CD4-positive, alpha-beta memory T cell (primary cell): ENCODE measurements around the gene RWDD1. TPM values are rescaled to one million over a fixed set of nuclear protein-coding genes. Genes with fewer than 3 reads are reported as not detected.
"Not testable (repeated sequence)": the region's sequence is repeated elsewhere in the genome, so short reads cannot be mapped to it uniquely, and the experiment has no call there.

Experiments
- CTCF ChIA-PET: fragments of 350-600 bp; sonication (Branson Sonifier 250); formaldehyde crosslinking; loops from one replicate; lab custom pipeline; 2021; ENCODE audit warnings: inconsistent platforms; ENCODE audit not compliant: partially characterized antibody; lab: Charles Lee
- POLR2A ChIA-PET: fragments of 350-600 bp; sonication (Branson Sonifier 250); formaldehyde crosslinking; loops from one replicate; lab custom pipeline; 2021; ENCODE audit not compliant: partially characterized antibody; lab: Charles Lee
- DNase-seq, 5 donors: peaks; one replicate each; pipeline versions ENCODE4 v3.0.0 to v3.0.0-alpha.2; 2020 to 2022; ENCODE audit warnings: mixed read lengths in 1 of 5
- H3K27ac ChIP-seq: one replicate; pipeline ENCODE4 v1.7.0; 2013; ENCODE audit warnings: low read depth, low read length
- H3K27me3 ChIP-seq: 2 replicates; pipeline ENCODE4 v1.7.0; 2013; ENCODE audit warnings: mild to moderate bottlenecking, low read length, moderate library complexity; ENCODE audit not compliant: insufficient read depth
- H3K36me3 ChIP-seq: 2 replicates; pipeline ENCODE4 v1.7.0; 2013; ENCODE audit warnings: mild to moderate bottlenecking, low read length, moderate library complexity; ENCODE audit not compliant: insufficient read depth
- H3K4me1 ChIP-seq: 2 replicates; pipeline ENCODE4 v1.7.0; 2013; ENCODE audit warnings: mild to moderate bottlenecking, low read length, moderate library complexity; ENCODE audit not compliant: insufficient read depth
- H3K4me3 ChIP-seq, 2 donors: one replicate each; pipeline ENCODE4 v1.7.0; 2013; ENCODE audit warnings: low read length in 2 of 2, mild to moderate bottlenecking in 1 of 2
- H3K9me3 ChIP-seq, 2 donors: one replicate each; pipeline ENCODE4 v1.7.0; 2013; ENCODE audit warnings: low read length in 2 of 2, control low read depth in 1 of 2; ENCODE audit not compliant: control insufficient read depth in 1 of 2
- H3K27ac Mint-ChIP-seq, 7 donors: one replicate each; pipeline ENCODE4 v1.8.0; 2020 to 2021; ENCODE audit warnings: mixed read lengths in 7 of 7, mild to moderate bottlenecking in 6 of 7, inconsistent platforms in 3 of 7, moderate library complexity in 3 of 7
- H3K27me3 Mint-ChIP-seq, 2 donors: one replicate each; pipeline ENCODE4 v1.8.0; 2020 to 2021; ENCODE audit warnings: mixed read lengths in 2 of 2
- H3K36me3 Mint-ChIP-seq, 2 donors: one replicate each; pipeline ENCODE4 v1.8.0; 2020 to 2021; ENCODE audit warnings: mixed read lengths in 2 of 2, inconsistent platforms in 1 of 2, mild to moderate bottlenecking in 1 of 2
- H3K4me1 Mint-ChIP-seq, 4 donors: one replicate each; pipeline ENCODE4 v1.8.0; 2020 to 2021; ENCODE audit warnings: mixed read lengths in 4 of 4, mild to moderate bottlenecking in 1 of 4
- H3K4me3 Mint-ChIP-seq, 8 donors: one replicate each; pipeline ENCODE4 v1.8.0; 2020 to 2021; ENCODE audit warnings: mixed read lengths in 8 of 8, mild to moderate bottlenecking in 7 of 8, moderate library complexity in 6 of 8, inconsistent platforms in 3 of 8
- H3K9me3 Mint-ChIP-seq, 8 donors: one replicate each; pipeline ENCODE4 v1.8.0; 2020 to 2021; ENCODE audit warnings: mixed read lengths in 8 of 8, mild to moderate bottlenecking in 5 of 8, inconsistent platforms in 3 of 8, moderate library complexity in 1 of 8
- intact Hi-C: fragments of 100-400 bp; cut with micrococcal nuclease; formaldehyde crosslinking; loops from one replicate; pipeline ENCODE4 v1.15.1; 2023
- polyA plus RNA-seq, 2 donors: library from polyadenylated mRNA; unstranded; fragments of 300-500 nt; fragmentation: Illumina TruSeq; gene quantifications; one replicate each; pipeline ENCODE4 v1.2.3, GENCODE V29; 2021
- total RNA-seq, 2 experiments: library from RNA; stranded (reverse); gene quantifications; one replicate each; pipeline ENCODE4 v1.2.3, GENCODE V29; 2021

The RWDD1 gene
- total and polyA plus RNA-seq, 4 experiments from 2014 or later = 32.6 to 79.0 (median 53.2) TPM

GRCh38 chr6:116596815-116597214 is 25.5 kb downstream of the RWDD1 start:
- peaks cover 54 to 78% of the 10 kb centered on the region in 2 donors for H3K36me3 Mint-ChIP-seq
- no peaks in the 10 kb centered on the region for H3K4me1 ChIP-seq
- no peaks in the 10 kb centered on the region for H3K27me3 ChIP-seq
- CTCF ChIA-PET = no interaction called here
- DNase-seq = no peak
- H3K27me3 Mint-ChIP-seq = no peaks in the 10 kb centered on the region
- no peaks in the 10 kb centered on the region for H3K4me1 Mint-ChIP-seq
- H3K36me3 ChIP-seq = peaks cover 17% of the 10 kb centered on the region
- intact Hi-C loops = no loop called here
- POLR2A ChIA-PET = interaction anchor here (0.5 kb wide), 1 partner anchor 25 kb away, joined by 3 read pairs; no protein-coding TSS in a partner anchor
- no peak overlapping the region for H3K27ac Mint-ChIP-seq
- no peak overlapping the region for H3K4me3 ChIP-seq
- no peak overlapping the region for H3K4me3 Mint-ChIP-seq
- no peak overlapping the region for H3K27ac ChIP-seq
- H3K9me3 ChIP-seq = no peaks in the 10 kb centered on the region
- H3K9me3 Mint-ChIP-seq = peaks cover 0 to 3% (median 0%) of the 10 kb centered on the region in 8 donors

GRCh38 chr6:116603916-116604315 is 32.6 kb downstream of the RWDD1 start:
- H3K4me1 ChIP-seq, H3K27me3 ChIP-seq, H3K36me3 ChIP-seq, H3K9me3 ChIP-seq, H3K27ac ChIP-seq, intact Hi-C loops, CTCF ChIA-PET, DNase-seq, H3K27ac Mint-ChIP-seq, H3K4me3 Mint-ChIP-seq, H3K4me3 ChIP-seq, POLR2A ChIA-PET, H3K27me3 Mint-ChIP-seq, H3K4me1 Mint-ChIP-seq: not testable (repeated sequence)
- H3K9me3 Mint-ChIP-seq = peaks cover 0 to 19% (median 5%) of the 10 kb centered on the region in 8 donors
- peaks cover 30 to 66% of the 10 kb centered on the region in 2 donors for H3K36me3 Mint-ChIP-seq

- H3K9me3 ChIP-seq, DNase-seq, H3K36me3 ChIP-seq, H3K4me1 ChIP-seq, CTCF ChIA-PET, H3K4me3 Mint-ChIP-seq, H3K27ac ChIP-seq, H3K4me3 ChIP-seq, POLR2A ChIA-PET, H3K27me3 Mint-ChIP-seq, H3K4me1 Mint-ChIP-seq, H3K27me3 ChIP-seq, intact Hi-C loops, H3K27ac Mint-ChIP-seq: not testable (repeated sequence)
- Mint-ChIP-seq H3K9me3 (peaks cover 0 to 19% (median 5%) of the 10 kb centered on the region in 8 donors), H3K36me3 (peaks cover 32 to 57% of the 10 kb centered on the region in 2 donors)
Measured at GRCh38 chr6:116604868-116605267, 33.6 kb downstream of the RWDD1 start.

- ChIA-PET CTCF (no interaction called here), POLR2A (no interaction called here)
- Mint-ChIP-seq H3K9me3 (peaks cover 0 to 19% (median 5%) of the 10 kb centered on the region in 8 donors), H3K4me1 (no peaks in the 10 kb centered on the region), H3K27me3 (peaks cover 0 to 1% of the 10 kb centered on the region in 2 donors), H3K27ac (no peak overlapping the region), H3K4me3 (no peak overlapping the region), H3K36me3 (peaks cover 29 to 49% of the 10 kb centered on the region in 2 donors)
- no peak for DNase-seq
- no peak overlapping the region for H3K27ac ChIP-seq
- intact Hi-C loops = no loop called here
- no peaks in the 10 kb centered on the region for H3K9me3 ChIP-seq
- H3K27me3 ChIP-seq = no peaks in the 10 kb centered on the region
- H3K4me3 ChIP-seq = no peak overlapping the region
- H3K4me1 ChIP-seq = no peaks in the 10 kb centered on the region
- H3K36me3 ChIP-seq = no peaks in the 10 kb centered on the region
Measured at GRCh38 chr6:116605935-116606334, 34.6 kb downstream of the RWDD1 start.

- no peak overlapping the region for H3K27ac Mint-ChIP-seq
- no peak for DNase-seq
Measured at GRCh38 chr6:116611056-116611455, 39.8 kb downstream of the RWDD1 start.

GRCh38 chr6:116615937-116616736 is 44.8 kb downstream of the RWDD1 start, which contains the start of gene RSPH4A:
Gene RSPH4A, plus strand, starts transcription at chr6:116616479. Its CDS starts 145 bp downstream, at chr6:116616624.
- ChIA-PET POLR2A (interaction anchor here (0.7 to 0.8 kb wide), 2 partner anchors 45 to 52 kb away, joined by 3 read pairs; partner anchors contain the start of gene RWDD1), CTCF (interaction anchor here (1.4 kb wide), 1 partner anchor 81 kb away, joined by 3 read pairs; no protein-coding TSS in a partner anchor)
- Mint-ChIP-seq H3K27me3 (peaks cover 2 to 6% of the 10 kb centered on the region in 2 donors), H3K4me1 (peaks cover 11 to 20% (median 11%) of the 10 kb centered on the region in 4 donors), H3K27ac (peak within 1 kb of the TSS; percentile 10 to 93 (median 82)), H3K4me3 (peak within 1 kb of the TSS; percentile 79 to 91 (median 90)), H3K36me3 (no peaks in the 10 kb centered on the region), H3K9me3 (no peaks in the 10 kb centered on the region)
- H3K4me1 ChIP-seq = peaks cover 15% of the 10 kb centered on the region
- H3K36me3 ChIP-seq = no peaks in the 10 kb centered on the region
- H3K27ac ChIP-seq = no peak within 1 kb of the TSS
- intact Hi-C loops = loop anchor here (2.0 kb wide), 1 partner anchor 45 kb away; the partner anchor contains the start of gene RWDD1
- no peaks in the 10 kb centered on the region for H3K27me3 ChIP-seq
- peak; percentile 66 to 86 (median 74) for DNase-seq
- peak within 1 kb of the TSS; percentile 37 to 49 for H3K4me3 ChIP-seq
- no peaks in the 10 kb centered on the region for H3K9me3 ChIP-seq

More at GRCh38 chr6:116611056-116611455, 39.8 kb downstream of the RWDD1 start:
- ChIA-PET POLR2A (no interaction called here), CTCF (no interaction called here)
- H3K4me1 Mint-ChIP-seq = peaks cover 0 to 4% (median 4%) of the 10 kb centered on the region in 4 donors
- H3K36me3 ChIP-seq = no peaks in the 10 kb centered on the region
- H3K4me3 Mint-ChIP-seq = no peak overlapping the region
- H3K9me3 Mint-ChIP-seq = peaks cover 0 to 2% (median 0%) of the 10 kb centered on the region in 8 donors
- H3K36me3 Mint-ChIP-seq = peaks cover 3 to 5% of the 10 kb centered on the region in 2 donors
- H3K27me3 Mint-ChIP-seq = peaks cover 2 to 3% of the 10 kb centered on the region in 2 donors
- H3K27me3 ChIP-seq = no peaks in the 10 kb centered on the region
- H3K27ac ChIP-seq = no peak overlapping the region
- no peak overlapping the region for H3K4me3 ChIP-seq
- H3K4me1 ChIP-seq = peaks cover 6% of the 10 kb centered on the region
- intact Hi-C loops = no loop called here
- H3K9me3 ChIP-seq = no peaks in the 10 kb centered on the region

GRCh38 chr6:116616737-116617053 is 45.4 kb downstream of the RWDD1 start:
- Mint-ChIP-seq H3K36me3 (no peaks in the 10 kb centered on the region), H3K9me3 (no peaks in the 10 kb centered on the region), H3K4me1 (peaks cover 11 to 20% (median 11%) of the 10 kb centered on the region in 4 donors), H3K27ac (peak overlapping the region; percentile 5 to 93 (median 82)), H3K4me3 (peak overlapping the region; percentile 79 to 91 (median 90)), H3K27me3 (peaks cover 2 to 6% of the 10 kb centered on the region in 2 donors)
- H3K27me3 ChIP-seq = no peaks in the 10 kb centered on the region
- H3K36me3 ChIP-seq = no peaks in the 10 kb centered on the region
- DNase-seq = peak in 3 of 5 donors; percentile 13 to 36 (median 15)
- no peaks in the 10 kb centered on the region for H3K9me3 ChIP-seq
- POLR2A ChIA-PET = no interaction called here
- intact Hi-C loops = loop anchor here (2.0 kb wide), 1 partner anchor 46 kb away; the partner anchor contains the start of gene RWDD1
- peaks cover 15% of the 10 kb centered on the region for H3K4me1 ChIP-seq
- CTCF ChIA-PET = interaction anchor here (1.4 kb wide), 1 partner anchor 81 kb away, joined by 3 read pairs; no protein-coding TSS in a partner anchor
- no peak overlapping the region for H3K27ac ChIP-seq
- H3K4me3 ChIP-seq = peak overlapping the region; percentile 37 to 49
